Common myeloid progenitor, CD34-positive (primary cell): Measurements from ENCODE around the gene TUBB4B.
A peak's percentile ranks its signal among the peaks of the same experiment; 100 is the strongest.

Experiments used
- CTCF ChIA-PET: fragments of 350-600 bp; sonication (Branson Sonifier 250); formaldehyde crosslinking; loops from one replicate; lab custom pipeline; 2021; ENCODE audit warnings: antibody characterized with exemption; lab: Charles Lee
- POLR2A ChIA-PET: fragments of 350-600 bp; sonication (Branson Sonifier 250); formaldehyde crosslinking; loops from one replicate; lab custom pipeline; 2021; ENCODE audit warnings: antibody characterized with exemption; lab: Charles Lee
- DNase-seq, 3 donors: peaks; one replicate each; pipeline versions ENCODE4 v3.0.0 to v3.0.0-alpha.2; 2013
- H3K27ac ChIP-seq, 2 experiments: 1 replicate in 1 of 2; 2 replicates in 1 of 2; pipeline ENCODE4 v1.7.0; 2013; ENCODE audit warnings: inconsistent platforms in 2 of 2, low read length in 2 of 2, mild to moderate bottlenecking in 2 of 2, low read depth in 1 of 2, moderate library complexity in 1 of 2; ENCODE audit not compliant: severe bottlenecking in 2 of 2, insufficient read depth in 1 of 2, poor library complexity in 1 of 2
- H3K27me3 ChIP-seq, 5 experiments: replicated peaks in 2 of 5; 1 replicate in 3 of 5; 2 replicates in 2 of 5; pipeline versions ENCODE4 v1.6.1 to v1.7.0; 2013; ENCODE audit warnings: low read length in 4 of 5, mild to moderate bottlenecking in 2 of 5, moderate library complexity in 2 of 5, inconsistent platforms in 1 of 5; ENCODE audit not compliant: insufficient read depth in 5 of 5, control insufficient read depth in 4 of 5
- H3K36me3 ChIP-seq, 4 experiments: 1 replicate in 2 of 4; 2 replicates in 2 of 4; pipeline versions ENCODE4 v1.6.1 to v1.7.0; 2013; ENCODE audit warnings: low read length in 3 of 4, control low read depth in 1 of 4, mild to moderate bottlenecking in 1 of 4; ENCODE audit not compliant: control insufficient read depth in 4 of 4, insufficient read depth in 4 of 4
- H3K4me1 ChIP-seq, 4 experiments: 1 replicate in 3 of 4; 2 replicates in 1 of 4; pipeline versions ENCODE4 v1.6.1 to v1.7.1; 2013; ENCODE audit warnings: low read length in 3 of 4, mild to moderate bottlenecking in 3 of 4, control low read depth in 1 of 4, inconsistent platforms in 1 of 4, moderate library complexity in 1 of 4; ENCODE audit not compliant: control insufficient read depth in 4 of 4, insufficient read depth in 4 of 4; ENCODE audit errors: control extremely low read depth in 1 of 4
- H3K4me3 ChIP-seq, 7 experiments: 1 replicate in 4 of 7; 2 replicates in 3 of 7; pipeline versions ENCODE4 v1.5.1 to v1.7.0; 2013; ENCODE audit warnings: mild to moderate bottlenecking in 7 of 7, low read length in 6 of 7, moderate library complexity in 6 of 7, inconsistent platforms in 2 of 7, low read depth in 2 of 7, control low read depth in 1 of 7; ENCODE audit not compliant: insufficient read depth in 4 of 7, control insufficient read depth in 1 of 7; ENCODE audit errors: extremely low read depth in 1 of 7
- H3K9me3 ChIP-seq, 5 experiments: 1 replicate in 4 of 5; 2 replicates in 1 of 5; pipeline versions ENCODE4 v1.6.1 to v1.7.1; 2013; ENCODE audit warnings: low read length in 4 of 5, mild to moderate bottlenecking in 2 of 5, inconsistent platforms in 1 of 5, low read depth in 1 of 5, moderate library complexity in 1 of 5; ENCODE audit not compliant: control insufficient read depth in 4 of 5, insufficient read depth in 2 of 5; ENCODE audit errors: control extremely low read depth in 1 of 5
- WGBS: methylation state at CpG from one replicate; pipeline ENCODE4 v1.1.5; 2013; ENCODE audit not compliant: insufficient coverage; 5-methylcytosine and 5-hydroxymethylcytosine counted together

The TUBB4B gene

GRCh38 chr9:137194909-137195308 is 46.2 kb upstream of the TUBB4B start:
- H3K36me3 ChIP-seq, result peaks cover 0 to 32% (median 13%) of the 10 kb centered on the region in 4 experiments
- H3K4me3 ChIP-seq, result no peak overlapping the region
- ChIA-PET POLR2A (no interaction called here), CTCF (interaction anchor here (1.2 to 1.8 kb wide), 4 partner anchors 13 to 75 kb away, joined by 3 to 6 read pairs (median 4); partner anchors contain the start of genes RNF208 and RNF224)
- no peak for DNase-seq
- no peaks in the 10 kb centered on the region for H3K9me3 ChIP-seq
- WGBS, result 97% methylated on average over 8 of the region's 10 CpGs
- peaks cover 0 to 9% (median 0%) of the 10 kb centered on the region in 5 experiments for H3K27me3 ChIP-seq
- H3K4me1 ChIP-seq, result peaks cover 0 to 33% (median 18%) of the 10 kb centered on the region in 4 experiments
- H3K27ac ChIP-seq, result no peak overlapping the region

- Histone ChIP-seq H3K9me3 (no peaks in the 10 kb centered on the region), H3K27me3 (peaks cover 0 to 9% (median 0%) of the 10 kb centered on the region in 5 experiments), H3K36me3 (peaks cover 0 to 24% (median 8%) of the 10 kb centered on the region in 4 experiments), H3K4me3 (no peak overlapping the region), H3K4me1 (peaks cover 0 to 25% (median 12%) of the 10 kb centered on the region in 4 experiments), H3K27ac (no peak overlapping the region)
- CTCF ChIA-PET, result interaction anchor here (1.4 to 2.8 kb wide), 2 partner anchors 32 to 41 kb away, joined by 6 to 9 read pairs; partner anchors contain the start of gene RNF224
- DNase-seq, result no peak
- POLR2A ChIA-PET, result interaction anchor here (1.0 kb wide), 1 partner anchor 10 kb away, joined by 3 read pairs; the partner anchor contains the start of genes NDOR1 and TMEM203
- 98% methylated on average over 20 of the region's 21 CpGs for WGBS
These were observed 45.4 kb upstream of the TUBB4B start for GRCh38 chr9:137195525-137196220.

DNA sequence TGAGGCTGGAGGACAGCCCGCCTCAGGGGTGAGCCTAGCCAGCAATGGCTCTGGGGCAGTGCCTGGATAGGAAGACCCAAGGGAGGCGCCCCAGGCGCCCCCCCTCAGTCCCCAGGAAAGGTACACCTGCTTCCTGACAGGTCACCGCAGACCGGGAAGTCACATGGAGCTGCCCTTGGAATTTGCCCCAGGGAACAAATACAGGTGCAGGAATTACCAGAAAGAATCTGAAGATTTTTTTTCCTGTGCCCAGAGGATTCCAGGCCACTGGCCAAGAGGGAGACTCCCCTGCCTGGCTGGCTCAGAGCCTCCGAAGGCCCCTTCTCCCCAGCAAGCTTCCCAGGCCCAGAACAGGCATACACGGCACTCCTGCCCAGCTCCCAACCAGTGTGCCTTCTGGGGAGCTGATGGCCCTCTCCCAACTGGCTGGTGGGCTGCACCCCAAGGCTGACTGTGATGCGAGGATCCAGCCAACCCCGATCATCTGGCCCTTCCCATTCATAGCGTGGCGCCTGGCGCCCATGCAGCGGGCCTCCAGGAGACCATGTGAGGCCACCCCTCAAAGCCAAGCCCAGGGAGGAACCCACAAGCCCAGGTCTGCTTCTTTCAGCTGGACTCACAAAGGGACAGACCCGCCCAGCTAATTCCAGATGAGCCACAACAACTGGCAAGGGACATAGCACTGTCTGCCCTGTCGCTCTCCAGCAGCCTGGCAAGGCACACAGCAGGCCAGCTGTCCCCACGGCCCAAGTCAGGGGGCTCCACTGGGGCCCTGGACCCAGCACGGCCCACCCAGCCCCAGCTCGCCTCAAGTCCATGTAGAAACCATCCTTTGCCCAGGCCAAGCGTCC is 42.8 kb upstream of the TUBB4B start:
- H3K4me3 ChIP-seq, result no peak overlapping the region
- H3K9me3 ChIP-seq, result no peaks in the 10 kb centered on the region
- WGBS, result 93% methylated on average over 18 of the region's 19 CpGs
- POLR2A ChIA-PET, result interaction anchor here (1.0 kb wide), 1 partner anchor 25 kb away, joined by 3 read pairs; no protein-coding TSS in a partner anchor
- no peak for DNase-seq
- no peaks in the 10 kb centered on the region for H3K36me3 ChIP-seq
- H3K4me1 ChIP-seq, result peaks cover 0 to 41% (median 19%) of the 10 kb centered on the region in 4 experiments
- H3K27ac ChIP-seq, result no peak overlapping the region
- CTCF ChIA-PET, result interaction anchor here (0.6 to 2.8 kb wide), 4 partner anchors 8 to 38 kb away, joined by 3 to 9 read pairs (median 4); partner anchors contain the start of gene SSNA1
- peaks cover 0 to 9% (median 0%) of the 10 kb centered on the region in 5 experiments for H3K27me3 ChIP-seq

- H3K27ac ChIP-seq, result no peak overlapping the region
- H3K36me3 ChIP-seq, result no peaks in the 10 kb centered on the region
- H3K4me1 ChIP-seq, result peaks cover 0 to 42% (median 21%) of the 10 kb centered on the region in 4 experiments
- ChIA-PET CTCF (interaction anchor here (1.1 to 1.6 kb wide), 2 partner anchors 8 to 28 kb away, joined by 3 to 5 read pairs; no protein-coding TSS in a partner anchor), POLR2A (no interaction called here)
- DNase-seq, result no peak
- H3K4me3 ChIP-seq, result peak overlapping the region in 1 of 7 experiments; percentile 60
- 93% methylated on average over 10 of the region's 11 CpGs for WGBS
- H3K9me3 ChIP-seq, result no peaks in the 10 kb centered on the region
- H3K27me3 ChIP-seq, result peaks cover 0 to 9% (median 0%) of the 10 kb centered on the region in 5 experiments
These were observed 42.2 kb upstream of the TUBB4B start for GRCh38 chr9:137198902-137199283.

GRCh38 chr9:137199411-137200121 is 41.5 kb upstream of the TUBB4B start:
- Histone ChIP-seq H3K4me3 (peak overlapping the region in 4 of 7 experiments; percentile 6 to 62 (median 50)), H3K4me1 (peaks cover 3 to 49% (median 27%) of the 10 kb centered on the region in 4 experiments), H3K27ac (no peak overlapping the region), H3K9me3 (no peaks in the 10 kb centered on the region), H3K36me3 (no peaks in the 10 kb centered on the region), H3K27me3 (peaks cover 0 to 9% (median 0%) of the 10 kb centered on the region in 5 experiments)
- 25% methylated on average over 37 of the region's 51 CpGs for WGBS
- CTCF ChIA-PET, result interaction anchor here (1.6 kb wide), 1 partner anchor 27 kb away, joined by 5 read pairs; no protein-coding TSS in a partner anchor
- no peak for DNase-seq
- POLR2A ChIA-PET, result interaction anchor here (0.5 kb wide), 1 partner anchor 68 kb away, joined by 3 read pairs; no protein-coding TSS in a partner anchor
